Measurements from ENCODE around the gene ITGB2.

- no peak for TF ChIP-seq CTCF (IDR thresholded peaks at IDR 0.05)
- TF ChIP-seq POLR2A (IDR thresholded peaks at IDR 0.05), result no peak
Measured at GRCh38 chr21:44887807-44888580, 32.7 kb downstream of the ITGB2 start.

All from heart left ventricle (tissue), 13 donors.